Natural killer cell (primary cell): Measurements from ENCODE around the gene ADAMTS20. TPM values are rescaled to one million over a fixed set of nuclear protein-coding genes. Genes with fewer than 3 reads are reported as not detected.
"Not testable (repeated sequence)": the region's sequence is repeated elsewhere in the genome, so short reads cannot be mapped to it uniquely, and the experiment has no call there.

Source experiments
- ATAC-seq, 3 donors: fragments of 150-1000 bp in 2 of 3; fragments of 200-7000 bp in 1 of 3; cut with Tn5 transposase; 1 replicate in 1 of 3; 2 replicates in 2 of 3; pipeline ENCODE4 v1.10.0; 2021; ENCODE audit warnings: mild to moderate bottlenecking in 2 of 3, moderate library complexity in 2 of 3
- DNase-seq, 2 donors: peaks; one replicate each; pipeline versions ENCODE4 v3.0.0 to v3.0.0-alpha.2; 2013 to 2021; ENCODE audit warnings: mixed read lengths in 1 of 2
- H3K27ac ChIP-seq: one replicate; pipeline ENCODE4 v1.5.1; 2013; ENCODE audit warnings: mild to moderate bottlenecking, low read length
- H3K27me3 ChIP-seq: one replicate; pipeline ENCODE4 v1.6.1; 2013; ENCODE audit warnings: low read length; ENCODE audit not compliant: control insufficient read depth, insufficient read depth
- H3K36me3 ChIP-seq: one replicate; pipeline ENCODE4 v1.6.1; 2013; ENCODE audit warnings: low read length; ENCODE audit not compliant: control insufficient read depth, insufficient read depth
- H3K4me1 ChIP-seq: one replicate; pipeline ENCODE4 v1.6.1; 2013; ENCODE audit warnings: low read length; ENCODE audit not compliant: control insufficient read depth, insufficient read depth
- H3K4me3 ChIP-seq: one replicate; pipeline ENCODE4 v1.5.1; 2013; ENCODE audit warnings: low read length
- H3K9me3 ChIP-seq: one replicate; pipeline ENCODE4 v1.6.1; 2013; ENCODE audit warnings: low read length; ENCODE audit not compliant: control insufficient read depth, insufficient read depth
- H3K27ac Mint-ChIP-seq, 2 donors: one replicate each; pipeline ENCODE4 v1.8.0; 2022; ENCODE audit warnings: mild to moderate bottlenecking in 2 of 2, mixed read lengths in 2 of 2, moderate library complexity in 1 of 2
- H3K27me3 Mint-ChIP-seq, 2 donors: one replicate each; pipeline ENCODE4 v1.8.0; 2022; ENCODE audit warnings: low read depth in 2 of 2, mixed read lengths in 2 of 2
- H3K36me3 Mint-ChIP-seq: one replicate; pipeline ENCODE4 v1.8.0; 2022; ENCODE audit warnings: mixed read lengths
- H3K4me1 Mint-ChIP-seq, 2 donors: one replicate each; pipeline ENCODE4 v1.8.0; 2022; ENCODE audit warnings: mixed read lengths in 2 of 2
- H3K4me3 Mint-ChIP-seq: one replicate; pipeline ENCODE4 v1.8.0; 2022; ENCODE audit warnings: mild to moderate bottlenecking, moderate library complexity, mixed read lengths
- H3K9me3 Mint-ChIP-seq, 2 donors: one replicate each; pipeline ENCODE4 v1.8.0; 2022; ENCODE audit warnings: mixed read lengths in 2 of 2
- CTCF ChIP-seq: fragments of 200-600 bp; IDR thresholded peaks from one replicate; pipeline ENCODE4 v1.8.0; 2022; ENCODE audit warnings: antibody characterized with exemption
- WGBS: methylation state at CpG from one replicate; pipeline ENCODE4 v1.1.7; 2013; ENCODE audit warnings: missing lambda C conversion rate; ENCODE audit not compliant: insufficient coverage; 5-methylcytosine and 5-hydroxymethylcytosine counted together
- intact Hi-C: fragments of 100-400 bp; cut with micrococcal nuclease; formaldehyde crosslinking; loops from one replicate; pipeline ENCODE4 v1.14.2; 2022
- total RNA-seq, 4 donors: library from RNA; stranded (reverse); fragments of 120-200 nt in 1 of 4; gene quantifications; one replicate each; pipeline versions ENCODE4 v1.2.3 to v1.2.4, GENCODE V29; 2013 to 2022

The ADAMTS20 gene
- total RNA-seq, 3 donors from 2014 or later (not counting 1 experiment from before 2014, with no cell fraction given), result not detected

- Histone ChIP-seq H3K4me3 (no peak overlapping the region), H3K9me3 (peaks cover 3% of the 10 kb centered on the region), H3K36me3 (no peaks in the 10 kb centered on the region), H3K4me1 (no peaks in the 10 kb centered on the region), H3K27me3 (no peaks in the 10 kb centered on the region), H3K27ac (no peak overlapping the region)
- intact Hi-C loops, result no loop called here
- no peaks in the 10 kb centered on the region for H3K4me1 Mint-ChIP-seq
- no peaks in the 10 kb centered on the region for H3K36me3 Mint-ChIP-seq
- DNase-seq, result no peak
- no peak overlapping the region for H3K4me3 Mint-ChIP-seq
- no peak for TF ChIP-seq CTCF
- no peak overlapping the region for H3K27ac Mint-ChIP-seq
- H3K9me3 Mint-ChIP-seq, result peaks cover 2 to 5% of the 10 kb centered on the region in 2 donors
- H3K27me3 Mint-ChIP-seq, result no peaks in the 10 kb centered on the region
- WGBS, result 78% methylated on average over 2 of the region's 2 CpGs
- no peak for ATAC-seq
These were observed 202.1 kb downstream of the ADAMTS20 start for GRCh38 chr12:43349863-43350262.

GRCh38 chr12:43348221-43348620 is 203.8 kb downstream of the ADAMTS20 start:
- intact Hi-C loops, result no loop called here
- no peaks in the 10 kb centered on the region for H3K36me3 ChIP-seq
- Mint-ChIP-seq H3K36me3 (no peaks in the 10 kb centered on the region), H3K27me3 (no peaks in the 10 kb centered on the region), H3K4me1 (no peaks in the 10 kb centered on the region), H3K27ac (no peak overlapping the region), H3K4me3 (no peak overlapping the region), H3K9me3 (peaks cover 4 to 5% of the 10 kb centered on the region in 2 donors)
- H3K4me3 ChIP-seq, result no peak overlapping the region
- H3K27ac ChIP-seq, result no peak overlapping the region
- no peak for ATAC-seq
- peaks cover 6% of the 10 kb centered on the region for H3K9me3 ChIP-seq
- H3K4me1 ChIP-seq, result no peaks in the 10 kb centered on the region
- DNase-seq, result no peak
- H3K27me3 ChIP-seq, result no peaks in the 10 kb centered on the region
- no peak for TF ChIP-seq CTCF
- WGBS, result 77% methylated on average over 3 of the region's 3 CpGs

- Mint-ChIP-seq H3K4me3 (no peak overlapping the region), H3K36me3 (no peaks in the 10 kb centered on the region), H3K27ac (no peak overlapping the region), H3K27me3 (no peaks in the 10 kb centered on the region), H3K9me3 (peaks cover 9 to 10% of the 10 kb centered on the region in 2 donors), H3K4me1 (no peaks in the 10 kb centered on the region)
- H3K36me3 ChIP-seq, result no peaks in the 10 kb centered on the region
- no peaks in the 10 kb centered on the region for H3K4me1 ChIP-seq
- TF ChIP-seq CTCF, result no peak
- H3K9me3 ChIP-seq, result peaks cover 6% of the 10 kb centered on the region
- ATAC-seq, result no peak
- H3K27me3 ChIP-seq, result no peaks in the 10 kb centered on the region
- 91% methylated on average over 4 of the region's 4 CpGs for WGBS
- DNase-seq, result no peak
- no peak overlapping the region for H3K27ac ChIP-seq
- intact Hi-C loops, result no loop called here
- no peak overlapping the region for H3K4me3 ChIP-seq
These were observed 205.0 kb downstream of the ADAMTS20 start for GRCh38 chr12:43347026-43347425.

- no peak overlapping the region for H3K4me3 ChIP-seq
- no peak for TF ChIP-seq CTCF
- Mint-ChIP-seq H3K4me1 (no peaks in the 10 kb centered on the region), H3K4me3 (no peak overlapping the region), H3K27me3 (no peaks in the 10 kb centered on the region), H3K36me3 (no peaks in the 10 kb centered on the region), H3K9me3 (peaks cover 5 to 11% of the 10 kb centered on the region in 2 donors), H3K27ac (no peak overlapping the region)
- no peaks in the 10 kb centered on the region for H3K36me3 ChIP-seq
- H3K27ac ChIP-seq, result no peak overlapping the region
- H3K9me3 ChIP-seq, result peaks cover 6% of the 10 kb centered on the region
- intact Hi-C loops, result no loop called here
- no peaks in the 10 kb centered on the region for H3K27me3 ChIP-seq
- WGBS, result 70% methylated on average over 1 of the region's 1 CpG
- DNase-seq, result no peak
- H3K4me1 ChIP-seq, result no peaks in the 10 kb centered on the region
- ATAC-seq, result no peak
These were observed 207.0 kb downstream of the ADAMTS20 start for GRCh38 chr12:43345023-43345422.

- not testable (repeated sequence) for ATAC-seq, H3K4me1 ChIP-seq
These were observed 210.2 kb downstream of the ADAMTS20 start for GRCh38 chr12:43341785-43342313.

More at GRCh38 chr12:43341785-43342313, 210.2 kb downstream of the ADAMTS20 start:
- H3K4me3 ChIP-seq, H3K4me1 Mint-ChIP-seq, H3K27me3 Mint-ChIP-seq, H3K4me3 Mint-ChIP-seq, intact Hi-C loops, H3K27me3 ChIP-seq, DNase-seq, H3K36me3 Mint-ChIP-seq, H3K27ac Mint-ChIP-seq, H3K36me3 ChIP-seq, H3K27ac ChIP-seq, H3K9me3 ChIP-seq: not testable (repeated sequence)
- WGBS, result 82% methylated on average over 2 of the region's 3 CpGs
- H3K9me3 Mint-ChIP-seq, result peaks cover 5 to 11% of the 10 kb centered on the region in 2 donors
